ENCODE data around the gene CAMK1D. TPM values are rescaled to one million over a fixed set of nuclear protein-coding genes. Genes with fewer than 3 reads are reported as not detected.

The CAMK1D gene
- total RNA-seq, 1 donor from 2014 or later: 17.6 TPM

DNA sequence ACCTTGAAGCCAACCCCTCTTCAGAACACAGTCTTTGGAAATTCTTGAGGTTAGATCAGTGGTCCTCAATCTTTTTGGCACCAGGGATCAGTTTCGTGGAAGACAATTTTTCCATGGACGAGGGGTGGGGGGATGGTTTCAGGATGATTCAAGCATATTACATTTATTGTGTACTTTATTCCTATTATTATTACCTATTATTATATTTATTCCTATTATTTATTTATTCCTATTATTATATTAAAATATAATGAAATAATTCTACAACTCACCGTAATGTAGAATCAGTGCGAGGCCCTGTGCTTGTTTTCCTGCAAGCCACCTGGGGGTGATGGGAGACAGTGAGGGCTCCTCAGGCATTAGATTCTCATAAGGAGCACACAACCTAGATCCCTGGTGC lies 17.9 kb downstream of the CAMK1D start:
- intact Hi-C loops (cut with micrococcal nuclease): loop anchor here (2.0 to 5.0 kb wide), 2 partner anchors 46 to 270 kb away; no protein-coding TSS in a partner anchor

DNA sequence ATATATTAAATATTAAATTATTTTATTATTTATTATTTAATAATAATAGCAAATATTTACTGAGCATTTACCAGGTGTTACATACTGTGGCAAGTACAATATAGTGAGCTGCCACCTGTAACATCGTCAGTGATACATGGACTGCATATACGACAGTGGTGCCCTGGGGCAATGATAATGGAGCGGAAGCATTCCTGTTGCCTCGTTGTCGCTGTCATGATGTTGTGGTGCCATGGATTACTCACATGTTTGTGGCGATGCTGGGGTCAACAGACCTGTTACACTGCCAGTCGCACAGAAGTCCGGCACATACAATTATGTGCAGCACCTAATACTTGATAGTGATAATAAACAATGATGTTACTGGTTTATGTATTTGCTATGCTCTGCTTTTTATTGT lies 20.6 kb downstream of the CAMK1D start:
- intact Hi-C loops (cut with micrococcal nuclease): loop anchor here (5.0 kb wide), 1 partner anchor 267 kb away; no protein-coding TSS in a partner anchor

DNA sequence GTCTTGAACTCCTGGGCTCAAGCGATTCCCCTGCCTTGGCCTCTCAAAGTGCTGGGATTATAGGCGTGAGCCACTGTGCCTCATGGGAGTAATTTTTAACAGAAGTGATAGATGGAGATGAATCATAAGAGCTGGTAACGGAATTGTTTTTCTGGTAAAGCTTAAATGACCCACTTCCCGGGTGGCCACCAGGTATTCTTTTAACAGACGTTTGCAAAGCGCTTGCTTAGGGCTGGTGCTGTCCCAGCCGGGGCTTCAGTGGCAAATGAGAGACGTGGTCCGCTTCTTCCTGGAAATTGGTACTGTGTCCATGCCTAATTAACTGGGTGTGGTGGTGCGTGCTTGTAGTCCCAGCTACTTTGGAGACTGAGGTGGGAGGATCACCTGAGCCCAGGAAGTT lies 23.5 kb downstream of the CAMK1D start:
- intact Hi-C loops (cut with micrococcal nuclease): no loop called here

DNA sequence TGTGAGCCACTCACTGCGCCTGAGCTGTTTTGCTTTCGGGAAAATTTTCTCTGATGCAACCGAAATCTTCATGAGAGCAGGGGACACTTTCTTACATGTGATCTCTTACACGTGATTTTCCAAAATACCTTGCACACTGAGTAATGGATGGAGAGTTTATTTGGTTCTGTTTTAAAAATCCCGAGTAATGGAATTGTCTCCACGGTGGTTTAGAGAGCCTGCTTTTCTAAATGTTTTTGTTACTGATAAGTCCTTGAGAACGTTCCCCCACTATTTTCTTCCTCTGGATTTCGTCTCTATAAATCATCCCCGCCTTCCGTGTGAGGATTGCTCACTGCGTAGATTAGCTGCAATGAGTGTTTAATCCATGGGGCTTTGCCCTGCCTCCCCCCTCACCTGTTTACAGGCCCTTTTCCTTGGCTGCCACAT lies 25.7 kb downstream of the CAMK1D start:
- intact Hi-C loops (cut with micrococcal nuclease): no loop called here

DNA sequence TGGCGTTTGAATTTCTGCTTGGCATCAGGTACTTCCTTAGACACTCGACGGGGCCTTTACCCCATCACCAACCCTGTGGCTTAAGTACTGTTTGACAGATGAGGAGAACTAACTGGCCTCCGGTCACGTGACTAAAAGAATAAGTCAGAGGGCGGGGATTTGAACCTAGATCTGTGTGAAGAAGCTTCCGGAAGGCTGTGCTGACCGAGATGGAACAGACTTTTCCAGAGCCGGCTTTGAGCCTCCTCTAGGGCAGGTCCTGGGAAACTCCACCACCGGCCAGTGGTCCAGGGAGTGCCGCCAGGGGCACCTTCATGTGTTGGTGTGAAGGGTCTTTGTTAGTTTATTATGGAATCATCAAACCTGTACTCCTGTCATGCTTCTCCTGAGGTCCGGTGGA lies 26.9 kb downstream of the CAMK1D start:
- intact Hi-C loops (cut with micrococcal nuclease): no loop called here

DNA sequence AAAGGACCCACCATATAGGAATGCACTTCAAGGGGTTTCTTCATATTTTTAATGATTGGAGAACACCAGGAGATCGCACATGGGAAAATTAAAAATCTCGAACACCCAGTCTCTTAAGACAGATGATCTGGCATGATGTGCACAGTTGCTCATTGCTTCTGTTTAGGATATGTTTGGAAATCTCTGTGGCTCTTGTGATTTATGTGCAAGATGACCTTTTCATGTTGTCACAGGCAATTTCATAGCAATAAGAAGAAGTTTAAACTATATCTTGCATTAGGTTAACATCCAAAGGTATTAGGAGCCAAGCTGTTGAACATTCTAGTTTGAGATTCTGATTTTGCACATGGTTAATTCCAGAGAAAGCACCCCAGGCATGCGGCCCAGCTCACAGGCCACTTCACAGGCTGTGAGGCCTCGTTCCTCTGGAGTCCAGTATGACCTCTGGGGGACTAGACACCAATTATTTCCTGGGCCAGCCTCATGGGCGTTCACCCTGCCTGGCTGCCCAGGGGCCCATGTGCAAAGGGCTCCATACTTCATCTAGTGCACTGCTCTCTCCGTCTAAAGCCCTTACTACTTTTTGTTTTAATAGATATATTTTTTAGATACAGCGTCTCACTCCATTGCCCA lies 28.4 kb downstream of the CAMK1D start:
- intact Hi-C loops (cut with micrococcal nuclease): no loop called here

DNA sequence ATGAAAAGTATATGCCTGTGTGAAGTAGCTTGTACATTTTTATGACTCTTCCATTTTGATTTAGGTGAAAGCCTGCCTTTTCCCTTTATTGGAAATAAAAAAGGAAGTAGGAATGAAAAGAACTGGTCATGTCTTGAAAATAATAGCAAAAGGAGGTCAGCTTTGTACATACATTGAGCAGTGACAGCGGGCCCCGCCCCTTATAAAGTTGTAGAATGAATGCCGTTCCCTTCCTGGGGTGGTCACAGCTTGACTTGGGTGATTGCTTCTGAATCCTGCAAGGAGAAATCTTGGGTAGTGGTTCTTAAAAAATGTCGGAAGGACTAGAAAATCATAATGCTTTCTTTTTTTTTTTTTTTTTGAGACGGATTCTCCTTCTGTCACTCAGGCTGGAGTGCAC lies 31.7 kb downstream of the CAMK1D start:
- intact Hi-C loops (cut with micrococcal nuclease): no loop called here

DNA sequence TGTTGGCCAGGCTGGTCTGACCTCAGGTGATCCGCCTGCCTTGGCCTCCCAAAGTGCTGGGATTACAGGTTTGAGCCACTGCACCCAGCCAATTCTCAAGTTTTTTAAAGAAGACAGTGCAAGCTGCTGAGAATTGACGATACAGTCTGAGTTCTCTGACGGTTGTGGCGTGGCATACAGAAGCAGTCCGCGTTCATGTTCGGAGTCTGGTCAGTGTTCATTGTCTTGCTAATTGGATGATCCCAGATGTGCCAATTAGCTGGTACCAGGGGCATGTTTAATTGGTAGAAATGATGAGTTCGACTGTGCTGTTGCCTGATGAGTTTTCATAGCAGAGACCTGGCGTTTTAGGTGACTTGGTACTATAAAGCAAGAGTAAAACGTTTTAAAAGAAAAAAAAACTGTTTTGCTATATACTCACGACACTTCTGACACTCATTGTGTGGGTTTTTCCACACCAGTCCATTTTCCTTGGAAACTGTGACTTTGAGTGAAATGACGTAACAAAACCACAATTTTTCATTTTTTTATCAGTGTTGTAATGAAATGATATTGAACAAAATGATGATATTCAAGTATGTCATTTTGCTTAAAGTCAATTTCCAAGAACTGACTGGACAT lies 32.3 kb downstream of the CAMK1D start:
- intact Hi-C loops (cut with micrococcal nuclease): no loop called here

DNA sequence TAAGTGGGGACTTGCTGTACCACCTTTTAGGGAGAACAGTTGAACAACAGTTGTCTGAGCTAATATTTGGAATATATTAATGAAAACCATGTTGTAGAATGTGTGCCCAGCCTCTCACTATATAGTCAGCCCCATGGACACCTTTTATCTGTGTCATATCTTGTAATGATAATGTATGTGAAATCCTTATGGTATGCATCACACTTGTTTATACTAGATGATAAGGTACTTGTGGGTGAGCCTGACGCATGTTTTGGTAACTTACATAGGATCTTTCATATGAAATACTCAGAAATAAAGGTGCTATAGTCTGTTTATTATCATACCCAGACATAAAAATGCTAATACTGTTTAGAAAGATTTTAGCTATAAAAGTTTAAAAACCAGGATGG lies 32.8 kb downstream of the CAMK1D start:
- intact Hi-C loops (cut with micrococcal nuclease): no loop called here

DNA sequence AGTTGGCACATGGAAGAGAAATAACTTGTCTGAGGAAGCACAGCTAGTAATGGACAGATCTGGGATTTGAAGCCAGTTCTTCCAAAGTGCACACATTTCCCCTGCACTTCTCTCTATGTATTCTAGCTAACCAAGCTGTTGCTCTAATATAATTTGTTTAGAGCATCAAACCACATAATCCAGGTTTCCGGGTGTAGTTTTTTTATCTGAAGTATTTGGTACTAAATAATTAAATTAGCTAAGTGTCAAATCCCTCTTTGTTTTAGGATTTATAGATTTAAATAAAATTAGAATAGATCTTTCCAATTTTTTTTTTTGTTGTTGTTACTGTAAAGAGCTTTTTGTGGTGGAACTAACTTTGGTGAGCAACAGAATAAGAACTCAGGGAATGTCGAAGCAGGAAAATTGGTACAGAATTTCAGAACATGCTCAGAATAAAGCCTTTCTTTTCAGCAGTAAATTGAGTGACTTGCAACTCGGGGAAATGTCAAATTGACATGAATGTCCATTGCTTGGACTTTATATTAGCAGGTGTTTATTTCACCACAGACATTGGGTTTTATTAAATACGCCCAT lies 33.7 kb downstream of the CAMK1D start:
- intact Hi-C loops (cut with micrococcal nuclease): no loop called here

DNA sequence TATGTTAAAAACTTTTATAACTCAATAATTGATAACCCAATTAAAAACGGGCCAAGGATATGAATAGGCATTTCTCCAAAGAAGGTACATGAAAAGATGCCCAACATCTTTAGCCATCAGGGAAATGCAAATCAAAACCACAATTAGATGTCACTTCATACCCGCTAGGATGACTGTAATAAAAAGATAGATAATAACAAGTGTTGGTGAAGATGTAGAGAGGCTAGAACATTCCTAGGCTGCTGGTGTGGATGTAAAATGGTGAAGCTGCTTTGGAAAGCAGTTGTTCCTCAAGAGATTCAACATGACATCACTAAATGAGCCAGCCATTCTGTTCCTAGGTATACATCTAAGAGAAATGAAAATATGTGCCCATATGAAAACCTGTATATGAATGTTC lies 35.6 kb downstream of the CAMK1D start:
- intact Hi-C loops (cut with micrococcal nuclease): no loop called here

DNA sequence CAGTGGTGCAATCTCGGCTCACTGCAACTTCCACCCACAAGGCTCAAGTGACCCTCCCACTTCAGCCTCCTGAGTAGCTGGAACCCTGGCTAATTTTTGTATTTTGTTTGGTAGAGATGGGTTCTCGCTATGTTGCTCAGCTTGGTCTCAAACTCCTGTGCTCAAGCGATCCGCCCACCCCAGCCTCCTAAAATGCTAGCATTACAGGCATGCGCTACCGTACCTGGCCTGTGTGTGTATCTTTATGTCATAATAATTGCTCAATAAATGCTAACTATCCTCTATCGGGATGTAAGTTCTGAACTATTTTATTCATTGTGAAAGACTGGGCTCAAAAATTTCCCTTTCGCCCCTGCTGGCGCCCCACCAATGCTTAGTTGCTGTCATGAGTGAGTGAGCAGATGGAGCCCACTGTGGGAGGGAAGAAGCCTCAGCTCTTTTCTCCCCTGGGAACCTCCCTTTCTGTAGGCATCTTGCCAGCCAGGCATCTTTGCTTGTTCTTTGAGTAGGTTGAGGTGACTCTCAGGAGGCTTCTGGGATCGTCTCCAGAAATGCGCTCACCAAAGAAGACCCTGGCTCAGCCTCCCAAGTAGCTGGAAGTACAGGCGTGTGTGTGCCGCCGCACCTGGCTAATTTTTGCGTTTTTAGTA lies 38.3 kb downstream of the CAMK1D start:
- intact Hi-C loops (cut with micrococcal nuclease): no loop called here

DNA sequence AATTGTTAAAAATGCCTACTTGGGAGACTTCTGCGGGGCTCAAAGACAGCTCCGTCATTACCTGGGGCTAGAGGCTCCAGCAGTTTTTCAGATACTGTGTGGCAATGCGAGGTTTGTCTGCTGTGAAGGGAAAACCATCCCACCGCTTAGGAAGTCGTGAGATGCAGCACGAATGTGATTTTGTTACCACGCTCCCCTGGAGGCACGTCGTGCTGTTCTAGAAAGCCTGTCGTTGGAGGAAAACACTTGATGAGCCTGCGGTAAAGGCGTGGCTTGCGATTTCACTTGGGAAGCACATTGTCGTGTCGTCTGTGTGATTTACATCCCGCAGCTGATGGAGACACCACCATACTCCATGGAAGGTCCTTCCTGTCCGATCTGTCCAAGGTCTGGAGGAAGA lies 39.3 kb downstream of the CAMK1D start:
- intact Hi-C loops (cut with micrococcal nuclease): no loop called here

DNA sequence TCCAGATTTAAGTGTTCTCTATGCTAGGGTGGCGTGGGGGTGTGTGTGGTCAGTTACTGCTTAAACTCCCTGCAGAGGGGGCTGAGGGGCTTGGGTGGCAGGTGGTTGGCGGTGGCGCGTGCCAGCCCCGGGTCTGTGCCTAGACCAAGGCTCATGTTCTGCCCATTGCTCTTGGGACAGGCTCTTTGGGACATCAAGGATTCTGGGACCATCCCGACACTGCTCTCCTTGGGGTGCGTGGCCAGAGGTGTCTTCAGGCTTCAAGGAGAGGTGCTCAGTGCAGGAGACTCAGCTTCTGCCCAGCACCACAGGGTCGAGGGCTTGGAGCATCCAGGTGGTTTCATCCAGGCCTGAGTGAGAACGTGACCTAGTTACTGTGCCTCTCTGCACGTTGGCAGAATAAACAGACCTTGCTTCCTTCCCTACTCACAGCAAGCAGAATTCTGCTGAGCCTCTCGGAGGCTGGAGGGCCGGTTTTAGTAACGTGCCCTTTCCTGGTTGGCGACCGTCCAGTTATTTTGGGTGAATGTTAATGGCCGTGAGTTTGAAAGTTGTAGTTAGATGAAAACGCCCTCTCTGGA lies 39.9 kb downstream of the CAMK1D start:
- intact Hi-C loops (cut with micrococcal nuclease): no loop called here

DNA sequence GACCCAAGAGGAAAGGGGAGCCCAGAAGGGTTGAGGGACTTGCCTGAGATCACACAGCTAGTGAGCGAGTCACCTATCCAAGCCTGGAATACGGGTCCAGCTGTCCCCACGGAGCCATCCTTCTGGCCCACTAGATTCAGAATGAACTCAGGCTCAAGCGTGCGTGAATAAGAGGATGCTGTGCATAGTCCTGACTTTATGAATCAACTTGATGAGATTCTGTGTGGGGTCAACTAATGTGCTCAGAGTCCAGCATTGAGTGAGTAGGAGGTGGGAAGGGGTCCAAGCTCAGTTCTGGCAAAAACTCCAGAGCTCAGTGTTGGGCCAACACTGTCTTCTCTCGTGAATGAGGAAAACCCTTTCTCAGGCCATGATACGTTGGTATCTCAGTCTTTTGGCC lies 41.4 kb downstream of the CAMK1D start:
- intact Hi-C loops (cut with micrococcal nuclease): no loop called here

DNA sequence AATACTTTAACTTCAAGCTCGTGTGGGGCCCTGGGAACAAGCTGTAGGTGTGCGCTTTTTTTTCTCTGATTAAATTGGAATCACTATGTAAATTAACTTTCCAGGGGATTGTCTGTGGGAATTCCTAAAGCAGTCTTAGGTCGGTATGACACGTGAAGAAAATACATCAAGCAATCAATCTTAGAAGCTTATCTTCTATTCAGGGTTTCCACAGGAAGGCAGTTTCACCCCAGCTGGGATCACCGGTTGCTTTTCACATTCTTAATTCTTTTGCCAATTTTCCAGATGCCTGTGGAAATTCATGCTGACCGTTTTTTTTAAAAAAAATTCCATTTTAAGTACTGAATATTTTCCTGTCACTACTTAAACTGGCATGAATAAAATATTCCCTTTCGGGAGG lies 41.9 kb downstream of the CAMK1D start:
- intact Hi-C loops (cut with micrococcal nuclease): no loop called here

DNA sequence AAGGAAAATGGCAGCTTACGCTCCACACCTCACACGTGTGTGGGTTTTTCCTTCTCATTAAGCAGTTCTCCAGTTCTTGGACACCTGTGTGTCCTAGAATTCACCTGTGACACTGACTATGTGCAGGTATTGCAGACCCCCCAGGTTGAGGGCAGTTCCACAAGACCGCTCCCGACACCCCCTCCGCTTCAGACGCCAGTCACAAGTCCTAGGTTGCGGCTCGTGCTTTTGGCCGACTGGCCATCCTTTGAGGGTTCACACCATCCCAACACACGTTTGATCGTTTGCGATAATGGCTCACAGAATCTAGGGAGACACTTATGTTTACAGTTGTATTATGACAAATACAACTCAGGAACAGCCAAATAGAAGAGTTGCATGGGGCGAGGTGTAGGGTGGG lies 44.5 kb downstream of the CAMK1D start:
- intact Hi-C loops (cut with micrococcal nuclease): no loop called here

DNA sequence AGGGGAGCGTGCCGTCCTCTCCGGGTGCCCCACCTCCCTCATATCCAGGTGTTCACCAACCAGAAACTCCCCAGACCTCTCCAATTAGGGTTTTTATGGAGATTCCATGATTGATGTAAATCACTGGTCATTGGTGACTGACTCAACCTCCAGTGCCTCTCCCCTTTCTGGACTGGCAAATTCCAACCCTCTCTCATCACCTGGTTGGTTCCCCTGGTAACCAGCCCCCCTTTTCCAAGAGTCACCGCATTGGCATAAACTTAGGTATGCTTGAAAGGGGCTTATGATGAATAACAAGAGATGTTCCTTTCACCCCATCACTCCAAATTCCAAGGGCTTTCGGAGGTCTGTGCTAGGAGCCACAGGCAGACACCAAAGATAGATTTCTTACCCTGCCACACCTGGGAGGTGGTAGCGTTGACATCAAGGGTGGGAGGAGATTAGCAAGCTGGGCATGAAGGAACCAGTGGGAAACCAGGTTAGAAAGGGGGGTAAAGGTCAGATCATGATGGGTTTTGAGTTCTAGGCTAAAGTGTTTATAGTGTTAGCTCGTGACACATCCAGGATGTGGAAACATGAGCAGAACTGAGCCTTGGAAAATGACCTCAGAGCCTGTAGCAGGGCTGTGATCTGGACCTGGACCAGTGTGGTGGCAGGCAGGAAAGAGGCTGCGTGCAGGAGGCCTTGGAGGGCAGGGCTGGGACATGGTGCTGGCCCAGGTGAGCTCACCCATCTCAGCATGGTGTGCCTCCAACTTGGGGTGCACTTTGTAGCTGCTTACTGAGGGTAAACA lies 45.1 kb downstream of the CAMK1D start:
- intact Hi-C loops (cut with micrococcal nuclease): no loop called here

DNA sequence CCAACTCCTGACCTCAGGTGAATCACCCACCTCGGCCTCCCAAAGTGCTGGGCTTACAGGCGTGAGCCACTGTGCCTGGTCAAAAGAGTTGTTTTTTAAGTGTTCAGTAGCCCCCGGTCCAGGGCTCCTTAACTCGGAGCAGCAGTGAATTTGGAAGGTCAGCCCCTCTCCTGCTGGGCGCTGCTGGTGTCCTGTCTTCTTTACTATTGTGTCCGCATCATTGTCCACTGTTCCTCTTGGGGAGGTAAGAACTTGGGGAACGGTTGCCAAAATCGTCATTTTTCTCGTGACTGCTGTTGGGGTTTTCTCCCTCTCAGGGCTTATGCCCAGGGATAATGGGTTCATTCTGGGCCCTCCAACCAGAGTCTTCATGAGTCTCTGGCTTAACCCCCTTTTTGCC lies 46.7 kb downstream of the CAMK1D start:
- intact Hi-C loops (cut with micrococcal nuclease): no loop called here

DNA sequence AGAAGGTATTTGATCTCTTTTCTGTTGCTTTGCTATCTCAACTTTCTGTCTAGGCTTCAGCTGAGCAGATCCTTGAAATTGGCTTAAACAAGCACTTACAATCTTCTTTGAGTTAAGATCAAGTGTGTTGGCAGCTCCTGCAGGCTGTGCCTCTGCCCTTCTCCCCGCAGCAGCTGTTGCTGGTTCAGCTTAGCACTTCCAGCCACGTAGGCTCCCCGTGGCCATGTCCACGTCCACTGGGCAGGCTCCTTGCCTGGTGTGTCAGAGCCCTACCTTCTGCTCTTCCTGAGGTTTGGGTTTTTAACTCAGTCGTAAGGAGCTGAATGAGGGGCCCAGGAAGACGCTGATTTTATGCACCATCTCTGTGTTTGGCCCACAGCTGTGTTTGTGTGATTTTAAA lies 47.2 kb downstream of the CAMK1D start:
- intact Hi-C loops (cut with micrococcal nuclease): no loop called here

DNA sequence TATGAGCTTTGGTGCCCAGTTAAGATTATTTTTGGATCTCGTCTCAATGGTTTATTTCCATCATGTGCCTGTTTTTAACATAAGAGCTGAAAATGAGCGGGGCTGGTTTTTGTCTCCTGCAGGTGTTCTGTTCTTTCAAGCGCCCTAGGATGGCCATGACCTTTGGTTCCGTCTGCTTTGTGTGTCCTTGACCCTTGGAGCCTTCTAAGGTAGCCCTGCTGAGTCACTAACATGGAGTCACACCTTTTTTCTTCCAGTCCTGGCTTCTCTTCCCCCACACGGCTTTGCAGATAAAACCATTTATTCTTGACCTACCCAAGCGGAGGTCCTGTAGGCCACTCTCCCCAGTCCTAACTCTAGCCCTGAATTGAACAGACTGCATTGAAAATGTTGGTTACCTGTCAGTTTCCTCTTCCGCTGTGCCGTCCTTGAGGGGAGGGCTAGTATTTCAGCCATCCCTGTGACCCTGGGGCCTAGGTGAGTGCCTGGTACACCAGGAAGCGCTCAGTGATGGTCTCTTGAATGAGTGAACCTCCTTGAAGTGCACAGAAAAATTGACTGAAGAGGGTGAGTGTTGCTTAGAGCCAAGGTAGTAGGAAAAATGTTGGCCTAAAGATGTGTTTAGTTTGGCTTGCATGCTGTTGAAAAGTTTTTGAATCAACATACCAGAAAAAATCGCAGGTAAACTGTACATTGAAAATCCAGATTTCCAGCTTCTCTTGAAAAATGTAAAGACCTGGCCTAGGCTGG lies 48.0 kb downstream of the CAMK1D start:
- intact Hi-C loops (cut with micrococcal nuclease): no loop called here

Measured in T-helper 1 cell treated with Interleukin-12 subunit alpha and Interleukin-12 subunit beta and Interleukin-4 antibody, amounts not matched to agents 30 ng/mL and 1 ng/mL, for 36 hours (primary cell).